IPS-NIHi7 (cell line): ENCODE results near the gene SLC38A10.
A peak's percentile ranks its signal among the peaks of the same experiment; 100 is the strongest.
"Not testable (repeated sequence)": the region's sequence is repeated elsewhere in the genome, so short reads cannot be mapped to it uniquely, and the experiment has no call there.

Experiments
- DNase-seq: peaks from one replicate; pipeline ENCODE4 v3.0.0; 2012; ENCODE audit warnings: mixed read lengths; ENCODE audit errors: extremely low spot score

SLC38A10 gene

GRCh38 chr17:81312624-81313325 is 17.7 kb upstream of the SLC38A10 start:
- no peak for DNase-seq

- DNase-seq: no peak
These were observed 16.8 kb upstream of the SLC38A10 start for GRCh38 chr17:81311946-81312345.

- DNase-seq: no peak
These were observed 15.9 kb upstream of the SLC38A10 start for GRCh38 chr17:81310949-81311550.

- DNase-seq: no peak
These were observed 15.0 kb upstream of the SLC38A10 start for GRCh38 chr17:81309859-81310839.

GRCh38 chr17:81309140-81309858 is 14.2 kb upstream of the SLC38A10 start:
- peak; percentile 80 for DNase-seq

GRCh38 chr17:81308784-81309139 is 13.7 kb upstream of the SLC38A10 start:
- DNase-seq: not testable (repeated sequence)

- no peak for DNase-seq
These were observed 12.8 kb upstream of the SLC38A10 start for GRCh38 chr17:81307636-81308560.

- no peak for DNase-seq
These were observed 11.9 kb upstream of the SLC38A10 start for GRCh38 chr17:81306898-81307510.

GRCh38 chr17:81306491-81306890 is 11.4 kb upstream of the SLC38A10 start:
- no peak for DNase-seq

GRCh38 chr17:81305051-81305630 is 10.0 kb upstream of the SLC38A10 start:
- no peak for DNase-seq

- DNase-seq: no peak
These were observed 9.3 kb upstream of the SLC38A10 start for GRCh38 chr17:81304196-81305015.

- DNase-seq: no peak
These were observed 8.3 kb upstream of the SLC38A10 start for GRCh38 chr17:81303385-81303784.

GRCh38 chr17:81302861-81303333 is 7.8 kb upstream of the SLC38A10 start:
- DNase-seq: no peak

GRCh38 chr17:81302324-81302723 is 7.2 kb upstream of the SLC38A10 start:
- DNase-seq: no peak

- DNase-seq: no peak
These were observed 6.4 kb upstream of the SLC38A10 start for GRCh38 chr17:81301195-81302144.

GRCh38 chr17:81300586-81301155 is 5.6 kb upstream of the SLC38A10 start:
- DNase-seq: no peak

GRCh38 chr17:81299846-81300585 is 4.9 kb upstream of the SLC38A10 start:
- no peak for DNase-seq
